ENCODE data around the gene ZNF579. TPM values are rescaled to one million over a fixed set of nuclear protein-coding genes. Genes with fewer than 3 reads are reported as not detected.
A peak's percentile ranks its signal among the peaks of the same experiment; 100 is the strongest.

ZNF579 gene
- total and polyA plus RNA-seq, 12 donors: 7.1 to 23.8 (median 10.4) TPM

- H3K27ac ChIP-seq: peak overlapping the region in 1 of 10 donors; percentile 4
- H3K36me3 ChIP-seq: peaks cover 0 to 20% (median 7%) of the 10 kb centered on the region in 9 donors
- peaks cover 5 to 34% (median 27%) of the 10 kb centered on the region in 9 donors for H3K4me1 ChIP-seq
- intact Hi-C loops (cut with DNase I): loop anchor here in 2 of 10 donors (2.0 to 5.0 kb wide), 3 partner anchors 35 to 65 kb away; no protein-coding TSS in a partner anchor
- peaks cover 0 to 22% (median 0%) of the 10 kb centered on the region in 7 donors for H3K27me3 ChIP-seq
- TF ChIP-seq CTCF (IDR thresholded peaks at IDR 0.05): no peak
- WGBS, 2 donors: 22 to 25% methylated on average over 6 of the region's 6 CpGs
- no peak for DNase-seq
- no peaks in the 10 kb centered on the region for H3K9me3 ChIP-seq
- no peak for ATAC-seq
- H3K4me3 ChIP-seq: no peak overlapping the region
Measured at GRCh38 chr19:55581823-55582223, 1.2 kb upstream of the ZNF579 start.

- WGBS, 2 donors: 34% methylated on average over 12 of the region's 12 CpGs
- Histone ChIP-seq H3K27ac (peak overlapping the region; percentile 94 to 99 (median 96)), H3K36me3 (peaks cover 0 to 24% (median 7%) of the 10 kb centered on the region in 9 donors), H3K4me3 (peak overlapping the region; percentile 84 to 100 (median 94)), H3K4me1 (peaks cover 4 to 28% (median 22%) of the 10 kb centered on the region in 9 donors), H3K27me3 (peaks cover 0 to 16% (median 0%) of the 10 kb centered on the region in 7 donors), H3K9me3 (no peaks in the 10 kb centered on the region)
- ATAC-seq (no peak), DNase-seq (no peak)
- intact Hi-C loops (cut with DNase I): loop anchor here in 2 of 10 donors (2.0 to 5.0 kb wide), 3 partner anchors 34 to 64 kb away; no protein-coding TSS in a partner anchor
- TF ChIP-seq CTCF (IDR thresholded peaks at IDR 0.05): no peak
Measured at GRCh38 chr19:55581145-55581822, 636 bp upstream of the ZNF579 start.

- DNase-seq (peak; percentile 31 to 42), ATAC-seq (peak; percentile 49 to 85 (median 62))
- Histone ChIP-seq H3K27me3 (peaks cover 0 to 5% (median 0%) of the 10 kb centered on the region in 7 donors), H3K4me3 (peak overlapping the region; percentile 84 to 100 (median 94)), H3K4me1 (peaks cover 0 to 18% (median 12%) of the 10 kb centered on the region in 9 donors), H3K27ac (peak overlapping the region; percentile 94 to 99 (median 96)), H3K9me3 (no peaks in the 10 kb centered on the region), H3K36me3 (peaks cover 0 to 24% (median 7%) of the 10 kb centered on the region in 9 donors)
- no peak for TF ChIP-seq CTCF (IDR thresholded peaks at IDR 0.05)
- intact Hi-C loops (cut with DNase I): loop anchor here in 3 of 10 donors (1.0 to 5.0 kb wide), 4 partner anchors 16 to 63 kb away; no protein-coding TSS in a partner anchor
- WGBS, 2 donors: 7 to 9% methylated on average over 19 to 20 of the region's 20 CpGs
Measured at GRCh38 chr19:55579766-55580621, 654 bp downstream of the ZNF579 start.
